Coronary artery (tissue), 2 donors: ENCODE results near the gene SYMPK.

Experiments used
- DNase-seq: peaks from one replicate; pipeline ENCODE4 v3.0.0-alpha.2; 2017; ENCODE audit warnings: low spot score
- H3K27ac ChIP-seq, 2 donors: fragments of 200-600 bp; sonication (generic); one replicate each; pipeline ENCODE4 v1.5.1; 2016 to 2019
- H3K4me3 ChIP-seq: fragments of 200-600 bp; sonication (generic); 2 replicates; pipeline ENCODE4 v1.5.1; 2016; ENCODE audit warnings: mild to moderate bottlenecking, moderate library complexity
- CTCF ChIP-seq: fragments of 200-600 bp; sonication (generic); IDR thresholded peaks from one replicate; pipeline ENCODE4 v1.5.1; 2019; ENCODE audit warnings: antibody characterized with exemption

Gene SYMPK

DNA sequence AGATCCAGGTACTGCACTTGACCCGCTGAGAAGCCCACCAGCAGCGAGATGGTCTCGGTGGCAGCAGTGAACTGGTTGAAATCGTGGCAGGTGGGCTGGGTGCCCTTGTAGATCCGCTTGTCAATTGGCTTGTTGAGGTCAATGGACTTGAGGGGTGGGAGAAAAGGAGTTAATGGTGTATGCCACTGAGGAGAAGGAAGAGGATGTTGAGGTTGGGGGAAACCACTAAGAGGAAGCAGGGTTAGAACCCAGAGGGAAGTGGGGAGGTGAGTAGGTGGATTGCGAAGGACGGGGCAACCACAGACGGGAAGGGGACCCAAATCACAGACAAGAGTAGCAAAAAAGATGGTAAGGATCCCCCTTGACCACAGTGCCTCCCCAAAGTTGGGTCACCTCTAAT lies 72.0 kb downstream of the SYMPK start:
- TF ChIP-seq CTCF, result no peak
- Histone ChIP-seq H3K4me3 (peak overlapping the region; percentile 93), H3K27ac (no peak overlapping the region)
- no peak for DNase-seq

- no peak for DNase-seq
- Histone ChIP-seq H3K4me3 (no peak overlapping the region), H3K27ac (no peak overlapping the region)
- no peak for TF ChIP-seq CTCF
Measured at GRCh38 chr19:45789035-45789786, 73.7 kb downstream of the SYMPK start.

- TF ChIP-seq CTCF, result no peak
- no peak for DNase-seq
- Histone ChIP-seq H3K27ac (peak overlapping the region in 1 of 2 donors; percentile 97), H3K4me3 (no peak overlapping the region)
Measured at GRCh38 chr19:45786533-45786894, 76.4 kb downstream of the SYMPK start.

DNA sequence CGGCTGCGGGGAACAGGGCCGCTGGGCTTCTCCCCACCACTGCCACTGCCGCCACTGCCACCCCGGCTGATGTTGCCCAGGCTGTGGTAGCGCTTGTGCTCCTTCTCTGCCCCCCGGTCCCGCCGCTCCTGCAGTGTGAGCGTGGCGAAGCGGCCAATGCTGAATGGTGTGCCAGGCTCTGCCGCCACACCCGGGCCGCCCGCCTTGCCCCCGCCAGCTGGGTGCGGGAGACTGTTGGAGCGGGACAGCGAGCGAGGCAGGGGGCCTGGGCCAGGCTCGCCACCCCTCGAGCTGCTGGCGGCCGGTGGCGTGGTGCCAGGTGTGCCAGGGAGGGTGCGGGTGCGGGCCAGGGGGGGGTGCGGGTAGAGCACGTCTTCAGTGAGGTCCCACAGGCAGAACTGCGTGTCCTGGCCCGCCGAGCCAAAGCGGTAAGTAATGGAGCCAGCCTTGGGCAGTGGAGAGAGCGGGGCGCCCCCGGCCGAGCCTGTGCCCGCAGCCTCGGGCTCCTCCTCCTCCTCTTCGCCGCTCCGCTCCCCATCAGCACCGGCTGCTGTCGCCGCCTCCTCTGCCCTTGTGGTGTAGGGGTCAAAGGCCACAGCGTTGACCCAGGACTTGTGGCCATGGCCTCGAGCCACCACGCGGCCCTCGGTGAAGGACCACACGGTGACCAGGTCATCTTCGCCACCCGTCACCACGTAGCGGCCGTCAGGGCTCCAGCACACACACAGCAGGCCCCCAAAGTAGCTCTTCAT lies 77.0 kb downstream of the SYMPK start:
- TF ChIP-seq CTCF, result no peak
- no peak for DNase-seq
- no peak overlapping the region for H3K4me3 ChIP-seq
- H3K27ac ChIP-seq, result peak overlapping the region; percentile 92 to 97

GRCh38 chr19:45785097-45785496 lies 77.8 kb downstream of the SYMPK start:
- no peak overlapping the region for H3K4me3 ChIP-seq
- DNase-seq, result no peak
- H3K27ac ChIP-seq, result peak overlapping the region; percentile 92 to 97
- no peak for TF ChIP-seq CTCF

DNA sequence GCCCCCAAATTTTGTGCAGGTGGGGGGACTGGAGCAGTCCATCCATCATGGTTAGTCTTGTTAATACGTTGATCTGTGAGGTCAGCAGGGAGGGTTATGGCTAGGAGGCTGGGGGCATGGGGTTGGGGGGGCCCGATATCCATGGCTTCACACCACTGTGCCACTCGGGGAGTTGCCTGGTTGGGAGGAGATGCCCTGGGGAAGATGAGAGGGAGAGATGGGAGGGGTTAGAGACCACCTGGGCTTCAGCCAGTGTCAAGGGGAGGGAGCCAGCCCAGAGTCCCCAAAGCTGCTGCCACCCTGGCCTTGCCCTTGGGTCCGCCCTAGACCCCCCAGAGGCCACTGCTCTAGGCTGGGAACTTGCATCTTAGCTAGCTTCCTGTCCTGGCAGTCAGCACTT lies 78.9 kb downstream of the SYMPK start:
- TF ChIP-seq CTCF, result no peak
- H3K4me3 ChIP-seq, result peak overlapping the region; percentile 69

More for the DNA sequence above, 78.9 kb downstream of the SYMPK start:
- H3K27ac ChIP-seq, result peak overlapping the region; percentile 92 to 97
- DNase-seq, result no peak
